GM18861 (cell line): ENCODE results near the gene PRKAG2.

Source experiments
- ATAC-seq: cut with Tn5 transposase; IDR thresholded peaks from one replicate; pipeline ENCODE4 v1.9.1; 2021; ENCODE audit not compliant: unreplicated experiment

Gene PRKAG2

DNA sequence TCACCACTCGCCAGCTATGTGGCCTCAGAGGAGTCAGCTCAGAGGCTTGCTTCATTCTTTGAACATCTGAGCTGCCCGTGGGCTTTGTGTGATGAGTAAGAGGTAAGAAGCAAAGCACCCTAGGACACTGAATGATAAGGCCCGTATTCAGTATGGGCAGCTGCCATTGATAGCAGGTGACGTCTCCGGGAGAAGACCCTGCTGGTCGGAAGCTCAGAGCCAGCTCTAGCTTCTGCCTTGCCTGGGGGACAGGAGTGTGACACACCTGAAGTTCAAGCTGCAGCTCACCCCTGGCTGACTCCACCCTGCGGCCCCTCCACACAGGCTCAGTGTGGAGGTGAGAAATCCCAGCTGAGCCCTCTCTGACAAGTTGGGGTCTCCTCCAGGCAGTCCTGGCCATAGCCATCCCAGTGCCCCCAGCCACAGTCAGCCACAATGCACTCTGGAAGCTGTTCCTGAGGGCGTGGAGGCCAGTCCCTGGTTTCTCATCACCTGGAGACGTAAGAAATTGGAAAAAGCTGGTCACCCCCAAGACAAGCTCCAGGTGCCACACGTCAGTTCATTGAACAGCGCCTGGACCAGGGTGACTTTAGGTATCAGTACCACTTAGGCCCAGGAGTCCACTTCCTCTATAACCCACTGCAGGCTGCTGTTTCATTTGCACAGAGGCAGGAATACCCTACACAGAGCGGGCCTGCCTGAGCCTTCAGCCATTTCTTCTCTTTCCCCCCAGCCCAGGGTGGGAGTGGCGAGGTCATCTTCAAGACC, 192.3 kb downstream of the PRKAG2 start:
- ATAC-seq: no peak

DNA sequence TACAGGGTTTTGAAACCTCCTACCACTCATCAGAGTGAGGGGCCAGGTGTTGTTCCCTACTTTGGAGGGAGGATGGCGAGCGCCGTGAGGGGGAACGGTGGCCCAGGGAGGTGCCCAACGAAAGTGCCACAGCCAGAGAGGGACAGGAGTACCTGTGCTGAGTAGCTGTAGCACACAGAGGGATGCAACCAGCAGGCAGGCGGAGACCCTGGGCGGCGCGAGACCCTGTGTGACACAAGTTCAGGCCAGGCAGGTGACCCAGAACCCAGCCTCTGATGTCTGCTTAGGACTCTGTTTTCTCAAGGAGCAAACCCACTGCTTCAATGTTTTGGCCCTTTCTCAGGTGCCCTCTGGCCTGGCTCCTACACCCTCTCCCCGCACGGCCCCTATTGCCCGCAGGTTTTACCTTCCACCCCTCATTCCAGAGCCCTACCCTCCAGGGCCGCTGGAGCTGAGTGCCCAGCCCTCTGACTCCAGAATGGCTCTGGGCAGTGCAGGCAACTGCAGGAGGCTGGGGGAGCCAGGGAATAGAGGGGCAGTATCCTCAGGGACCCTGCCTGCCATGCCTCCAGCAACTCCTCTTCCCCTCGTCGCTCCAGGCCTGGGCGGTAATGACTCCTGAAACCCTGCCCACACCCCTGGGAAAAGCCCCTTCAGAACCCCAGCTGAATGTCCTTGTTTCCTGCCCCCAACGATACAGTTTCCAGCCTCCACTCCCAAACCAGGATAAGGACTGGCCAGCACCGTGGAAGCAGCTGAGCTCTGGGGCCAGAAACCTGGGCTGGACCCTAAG, 193.1 kb downstream of the PRKAG2 start:
- no peak for ATAC-seq

DNA sequence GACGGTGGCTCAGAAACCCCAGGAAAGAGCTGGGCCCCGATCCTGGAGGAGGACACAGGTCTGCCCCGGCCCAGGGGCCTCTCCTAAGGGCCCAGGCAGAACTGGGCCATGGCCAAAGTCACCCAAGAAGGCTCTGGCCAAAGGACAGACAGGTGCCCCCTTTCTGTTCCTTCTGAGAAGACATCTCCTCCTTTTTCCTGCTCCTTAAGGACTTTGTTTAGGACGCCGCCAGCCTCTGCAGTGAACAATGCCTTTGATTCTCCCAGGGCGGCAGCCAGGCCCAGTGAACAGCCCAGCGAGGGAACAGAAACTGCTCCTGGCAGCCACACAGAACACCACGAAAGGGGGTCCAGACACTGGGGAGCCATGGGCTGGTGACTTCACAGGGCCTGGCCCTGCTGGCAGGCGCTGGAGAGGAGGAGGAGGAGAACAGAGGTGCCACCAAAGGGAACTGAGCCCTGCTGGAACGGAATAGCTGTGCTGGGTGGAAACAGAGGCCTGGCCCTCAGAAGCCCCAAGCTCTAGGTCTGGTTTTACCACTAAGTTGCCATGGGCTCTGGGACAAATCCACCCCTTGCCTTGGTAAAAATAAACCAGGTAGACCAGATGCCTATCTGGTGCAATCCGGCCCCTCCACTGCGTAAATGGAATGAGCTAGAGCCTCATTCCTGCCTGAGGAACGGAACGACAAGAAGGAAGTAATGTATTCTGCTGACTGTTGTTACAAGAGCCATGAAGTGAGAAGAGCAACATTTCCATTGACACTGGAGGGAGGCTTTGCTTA, 193.9 kb downstream of the PRKAG2 start:
- ATAC-seq: no peak

DNA sequence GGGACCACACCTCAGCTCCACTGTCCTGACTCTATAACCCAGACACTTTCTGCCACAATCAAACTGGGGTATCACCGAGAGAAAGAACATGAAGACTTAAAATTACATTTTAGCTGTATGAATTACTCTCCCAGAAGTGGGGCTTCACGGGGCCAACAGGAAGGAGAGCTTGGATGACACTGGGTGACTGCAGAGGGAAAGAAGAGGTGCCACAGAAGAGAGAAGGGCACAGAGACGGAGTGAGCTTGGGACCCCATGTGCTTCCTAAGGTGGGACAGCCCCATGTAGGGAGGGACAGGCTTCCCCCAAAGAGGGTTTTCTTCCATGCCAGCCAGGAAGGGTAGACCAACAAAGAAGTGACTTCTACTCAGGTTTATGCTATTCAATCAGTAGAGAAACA, 195.2 kb downstream of the PRKAG2 start:
- ATAC-seq: no peak

DNA sequence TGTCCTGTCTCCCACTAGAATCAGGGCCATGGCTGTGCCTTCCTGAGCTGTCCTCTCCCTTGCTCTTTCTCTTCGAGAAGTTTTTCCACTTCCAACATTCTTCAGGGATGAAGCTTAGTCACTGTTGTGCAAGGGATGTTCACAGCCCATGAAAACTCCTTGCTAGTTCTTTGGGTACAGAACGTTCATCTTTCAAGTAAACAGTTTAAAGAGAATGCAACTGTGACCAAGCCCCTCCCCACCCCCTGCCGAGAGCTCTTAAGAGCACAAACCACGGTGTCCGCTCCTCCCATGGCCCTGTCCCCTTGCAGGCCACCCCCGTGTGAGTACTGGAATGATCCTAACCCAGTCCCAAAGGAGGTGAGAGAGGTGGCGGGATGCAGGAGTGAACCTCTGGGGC, 196.1 kb downstream of the PRKAG2 start:
- ATAC-seq: no peak

DNA sequence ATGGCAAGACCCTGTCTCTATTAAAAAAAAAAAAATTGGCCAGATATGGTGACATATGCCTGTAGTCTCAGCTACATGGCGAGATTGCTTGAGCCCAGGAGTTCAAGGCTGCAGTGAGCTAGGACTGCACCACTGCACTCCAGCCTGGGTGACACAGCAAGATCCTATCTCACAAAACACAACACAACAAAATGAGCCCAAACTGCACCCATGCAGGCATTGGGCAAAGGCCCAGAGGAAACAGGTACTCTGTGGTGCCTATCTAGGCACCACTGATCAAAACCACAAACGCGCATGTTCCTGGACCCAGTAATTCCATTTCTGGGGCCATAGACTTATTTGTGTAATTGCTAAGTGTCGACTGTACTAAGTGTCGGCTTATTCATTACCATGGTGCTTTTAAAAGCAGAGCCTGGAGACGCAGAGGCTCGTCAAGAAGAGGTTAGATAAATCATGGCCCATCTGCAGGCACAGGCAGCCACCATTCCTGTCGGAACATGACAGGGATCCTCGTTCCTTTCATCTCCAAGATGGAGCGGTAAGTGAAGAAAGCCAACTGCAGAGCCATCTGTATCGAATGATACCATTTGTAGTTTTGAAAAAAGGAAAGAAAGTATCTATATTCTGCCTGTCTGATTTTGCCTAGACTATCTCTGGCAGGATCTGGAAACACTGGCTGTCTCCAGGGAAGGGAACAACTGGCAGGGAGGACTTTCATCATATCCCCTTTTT, 196.9 kb downstream of the PRKAG2 start:
- ATAC-seq: no peak

DNA sequence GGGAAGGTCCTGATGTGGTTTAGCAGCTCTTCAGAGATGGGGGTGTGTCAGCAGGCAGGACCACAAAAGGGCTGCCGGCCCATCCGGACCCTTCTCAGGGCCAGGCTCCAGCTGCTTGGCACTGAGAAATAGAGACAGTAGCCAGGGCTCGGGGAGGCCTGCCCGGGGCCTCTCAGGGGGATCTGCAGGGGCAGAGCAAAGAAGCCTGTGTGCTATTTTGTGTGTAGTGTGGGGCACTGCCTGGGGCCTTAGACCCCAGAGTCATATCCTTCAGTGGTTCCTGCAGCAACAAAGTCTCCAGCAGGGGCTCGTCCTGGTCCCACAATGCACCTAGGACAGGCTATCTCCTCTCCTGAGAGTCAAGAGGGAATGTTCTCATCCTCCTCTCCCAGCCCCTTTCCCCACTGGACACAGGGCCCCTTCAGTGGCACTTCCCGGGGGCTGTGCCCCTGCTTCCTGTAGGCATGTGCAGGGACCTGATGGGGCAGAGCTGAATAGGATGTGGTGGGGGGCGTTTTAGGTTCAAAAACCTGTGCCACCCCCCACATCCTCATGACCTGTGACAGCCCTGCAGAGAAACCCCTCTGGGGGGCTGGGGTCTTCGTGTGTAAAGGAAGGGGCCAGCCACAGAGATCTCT, 197.7 kb downstream of the PRKAG2 start:
- ATAC-seq: no peak

DNA sequence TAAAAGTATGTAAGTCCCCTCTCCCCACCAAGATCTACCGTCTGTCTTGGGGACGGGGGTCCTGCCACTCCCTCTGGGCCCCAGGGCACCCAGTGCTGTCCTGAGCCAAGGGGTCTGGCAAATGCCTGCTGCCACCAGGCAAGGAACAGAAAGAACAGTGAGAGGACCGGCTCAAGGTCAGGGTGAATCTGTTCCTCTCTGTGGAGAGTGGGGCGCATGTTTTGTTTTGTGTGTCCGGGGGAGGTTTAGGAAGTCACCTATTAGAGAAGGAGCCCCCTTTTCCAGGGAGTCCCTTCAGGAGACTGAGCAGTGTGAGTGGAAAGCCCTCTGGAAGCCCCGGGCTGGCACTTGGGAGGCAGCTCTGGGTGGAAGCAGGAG, 198.7 kb downstream of the PRKAG2 start:
- no peak for ATAC-seq

DNA sequence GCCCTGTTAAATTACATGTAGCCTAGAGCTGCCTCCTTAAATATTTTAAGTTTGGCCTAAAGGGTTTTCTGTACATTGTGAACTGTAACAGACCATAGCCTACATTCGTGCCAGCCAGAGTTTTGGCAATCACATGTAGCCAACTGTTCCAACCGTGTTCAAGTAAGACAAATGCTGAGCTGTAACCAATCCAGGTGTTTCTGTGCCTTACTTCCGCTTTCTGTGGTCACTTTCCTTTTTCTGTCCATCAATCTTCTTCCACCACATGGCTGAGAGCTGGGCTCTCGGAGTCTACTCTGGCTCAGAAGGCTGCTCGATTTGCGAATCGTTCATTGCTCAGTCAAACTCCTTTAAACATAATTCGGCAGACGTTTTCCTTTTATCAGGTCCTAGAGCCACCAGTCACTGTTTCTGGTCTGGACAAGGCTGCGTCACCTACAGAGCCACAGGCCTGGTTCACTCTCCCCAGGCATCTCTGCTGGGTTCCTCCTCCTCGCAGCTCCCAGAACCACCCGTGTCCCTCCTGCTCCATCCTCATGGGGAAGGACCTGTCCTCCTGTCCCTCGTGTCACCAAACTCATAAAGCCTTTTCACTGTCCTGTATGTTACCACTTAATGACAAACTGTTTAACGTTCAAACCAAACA, 199.2 kb downstream of the PRKAG2 start:
- no peak for ATAC-seq

DNA sequence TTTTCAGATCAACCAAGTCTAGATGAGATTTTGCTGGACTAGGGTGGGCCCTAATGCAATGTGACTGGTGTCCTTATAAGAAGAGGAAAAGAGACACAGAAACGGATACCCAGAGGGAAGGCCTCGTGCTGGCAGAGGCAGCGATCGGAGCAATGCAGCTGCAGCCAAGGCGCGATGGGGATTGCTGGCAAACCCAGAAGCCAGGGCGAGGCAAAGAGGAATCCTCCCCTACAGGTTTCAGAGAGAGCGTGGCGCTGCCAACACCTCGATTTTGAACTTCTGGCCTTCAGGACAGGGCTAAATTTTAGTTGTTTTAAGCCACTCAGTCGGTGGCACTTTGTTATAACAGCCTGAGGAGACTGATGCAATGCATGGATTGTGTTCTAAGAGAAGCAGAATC, 200.2 kb downstream of the PRKAG2 start:
- ATAC-seq: no peak

DNA sequence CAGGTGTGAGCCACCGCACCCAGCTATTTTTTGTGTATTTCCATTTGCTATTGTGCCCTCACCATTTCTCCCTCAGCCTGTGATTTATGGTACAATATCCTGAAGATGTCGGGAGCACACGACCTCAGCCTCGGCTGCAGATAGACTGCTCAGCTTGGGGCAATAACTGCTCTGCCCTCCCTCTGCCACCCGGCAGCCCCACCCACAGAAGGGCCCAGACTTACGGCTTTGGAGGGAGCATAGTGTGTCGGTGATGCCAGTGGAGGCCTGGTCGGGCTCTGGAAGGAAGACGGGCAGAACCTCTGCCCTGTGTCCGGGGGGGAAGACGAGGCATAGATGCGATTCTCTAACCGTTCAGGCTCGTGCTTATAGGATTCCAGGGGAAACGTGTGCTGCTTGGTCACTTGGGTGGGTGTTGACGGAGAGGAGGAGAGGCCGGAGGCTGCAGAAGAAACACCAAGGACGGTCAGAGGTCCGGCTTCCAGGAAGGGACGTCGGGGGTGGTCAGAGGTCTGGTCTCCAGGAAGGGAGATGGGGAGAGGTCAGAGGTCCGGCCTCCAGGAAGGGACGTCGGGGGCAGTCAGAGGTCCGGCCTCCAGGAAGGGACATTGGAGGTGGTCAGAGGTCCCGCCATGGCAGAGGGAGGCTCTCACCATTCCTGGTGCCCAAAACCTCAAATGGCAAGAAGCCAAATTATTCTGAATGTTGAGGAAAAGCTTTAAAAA, 201.6 kb downstream of the PRKAG2 start:
- no peak for ATAC-seq

DNA sequence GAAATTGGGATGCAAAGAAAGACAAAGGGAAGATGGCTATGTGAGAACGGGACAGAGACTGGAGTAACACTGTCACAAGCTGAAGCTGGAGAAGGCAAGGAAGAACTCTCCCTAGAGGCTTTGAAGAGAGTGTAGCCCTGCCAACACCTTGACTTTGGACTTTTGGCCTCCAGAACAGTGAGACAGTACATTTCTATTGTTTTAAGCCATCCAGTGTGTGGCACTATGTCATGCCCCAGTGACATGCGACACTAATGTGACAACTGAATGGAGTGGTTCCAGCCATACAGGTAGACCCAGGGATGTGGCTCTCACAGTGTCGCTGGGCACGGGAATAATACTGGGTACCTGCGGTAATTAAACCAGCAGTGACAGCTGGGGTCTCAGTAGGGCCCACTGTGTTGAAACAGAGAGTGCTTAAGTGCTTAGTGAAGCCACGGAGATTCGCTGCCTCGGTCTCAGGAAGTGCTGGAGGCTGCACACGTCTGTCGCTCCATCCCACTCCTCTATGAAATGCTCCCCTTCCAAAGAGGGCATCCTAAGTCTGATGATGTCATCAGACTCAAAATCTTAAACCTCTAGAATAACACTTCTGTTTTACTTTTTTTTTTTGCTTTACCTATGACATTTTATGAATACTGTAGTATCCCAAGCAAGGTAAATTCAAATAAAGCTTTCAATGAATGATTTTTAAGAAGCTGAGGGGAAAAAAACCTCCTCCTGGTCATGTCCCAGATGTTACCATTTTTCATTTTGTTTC, 202.6 kb downstream of the PRKAG2 start:
- ATAC-seq: no peak

DNA sequence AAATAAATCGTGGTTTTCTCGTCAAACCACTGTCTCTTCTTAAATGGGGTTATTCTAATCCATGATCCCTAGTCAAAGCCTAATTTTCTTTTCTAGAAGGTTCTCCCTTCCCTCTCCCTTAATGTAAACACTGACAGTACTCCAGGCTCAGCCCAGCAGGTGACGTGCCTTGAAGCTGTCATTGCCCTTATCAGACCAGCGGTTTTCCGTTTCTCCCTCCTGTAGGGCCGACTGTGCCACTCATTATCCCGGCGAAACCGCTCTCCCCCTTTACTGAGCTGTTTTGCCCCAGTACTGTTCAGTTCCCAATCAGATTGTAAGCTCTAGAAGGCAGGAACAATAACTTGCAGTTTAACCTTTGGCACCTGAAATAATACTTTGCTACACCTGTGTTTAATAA, 203.7 kb downstream of the PRKAG2 start:
- ATAC-seq: no peak

DNA sequence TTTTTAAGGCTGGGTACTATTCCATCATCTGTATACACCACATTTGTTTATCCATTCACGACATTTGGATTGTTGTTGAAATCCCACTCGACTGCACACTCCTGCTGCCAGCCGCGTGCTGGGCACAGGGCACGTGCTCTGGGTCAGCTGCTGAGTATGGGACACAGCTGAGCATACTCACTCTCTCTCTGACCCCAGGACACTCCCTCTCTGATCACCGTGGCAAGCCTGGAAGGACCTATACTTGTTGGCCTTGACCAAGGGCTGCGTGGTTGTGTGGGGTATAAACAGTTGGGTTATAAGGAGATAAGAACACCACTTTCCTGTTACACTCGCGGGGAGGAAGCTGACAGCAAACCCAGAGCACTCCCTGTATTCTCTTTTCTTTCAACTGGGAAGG, 204.2 kb downstream of the PRKAG2 start:
- no peak for ATAC-seq

DNA sequence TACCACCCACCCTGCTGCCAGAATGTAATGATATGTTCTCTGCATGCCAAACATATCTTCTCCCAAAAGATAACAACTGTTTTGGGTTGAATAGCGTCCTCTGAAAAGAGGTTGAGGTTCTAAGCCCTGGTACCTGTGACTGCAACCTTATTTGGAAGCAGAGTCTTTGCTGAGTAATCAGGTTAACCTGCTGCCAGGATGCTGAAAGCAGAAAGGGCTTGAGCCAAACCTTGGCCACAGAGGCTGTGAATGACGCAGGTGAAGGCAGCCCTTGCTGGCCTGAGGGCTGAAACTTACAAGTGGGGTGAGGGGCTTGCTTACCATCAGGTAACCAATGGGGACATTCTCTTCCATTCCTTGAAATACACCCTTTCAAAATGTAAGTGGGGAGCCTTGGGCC, 205.4 kb downstream of the PRKAG2 start:
- ATAC-seq: no peak

DNA sequence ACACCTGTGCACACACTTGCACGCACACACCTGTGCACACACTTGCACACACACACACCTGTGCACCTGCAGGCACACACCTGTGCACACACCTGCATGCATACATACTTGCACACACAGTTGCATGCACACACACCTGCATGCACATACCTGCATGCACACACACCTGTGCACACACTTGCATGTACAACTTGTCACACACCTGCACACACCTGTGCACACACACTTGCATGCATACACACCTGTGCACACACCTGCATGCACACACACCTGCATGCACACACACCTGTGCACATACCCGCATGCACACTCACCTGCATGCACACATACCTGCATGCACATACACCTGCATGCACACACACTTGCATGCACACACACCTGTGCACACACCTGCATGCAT, 207.2 kb downstream of the PRKAG2 start:
- no peak for ATAC-seq

DNA sequence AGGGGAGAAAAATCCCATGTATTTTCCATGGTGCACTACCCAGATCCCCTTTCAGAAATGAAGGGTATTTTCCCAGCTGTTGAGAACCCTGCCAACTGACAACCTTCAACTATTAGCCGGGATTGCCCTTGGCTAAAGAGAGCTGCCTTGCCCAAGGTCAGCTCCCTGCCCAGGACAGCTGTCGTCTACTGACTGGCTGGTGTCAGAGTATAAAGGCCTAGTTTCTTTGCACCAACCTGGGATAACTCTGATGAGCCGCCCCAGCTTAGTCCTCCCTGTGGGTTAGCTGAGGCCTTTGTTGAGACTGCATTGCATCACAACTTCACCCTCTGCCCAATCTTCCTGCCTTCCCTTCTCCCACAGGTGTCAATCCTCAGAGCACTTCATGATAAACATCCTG, 210.0 kb downstream of the PRKAG2 start:
- ATAC-seq: no peak

DNA sequence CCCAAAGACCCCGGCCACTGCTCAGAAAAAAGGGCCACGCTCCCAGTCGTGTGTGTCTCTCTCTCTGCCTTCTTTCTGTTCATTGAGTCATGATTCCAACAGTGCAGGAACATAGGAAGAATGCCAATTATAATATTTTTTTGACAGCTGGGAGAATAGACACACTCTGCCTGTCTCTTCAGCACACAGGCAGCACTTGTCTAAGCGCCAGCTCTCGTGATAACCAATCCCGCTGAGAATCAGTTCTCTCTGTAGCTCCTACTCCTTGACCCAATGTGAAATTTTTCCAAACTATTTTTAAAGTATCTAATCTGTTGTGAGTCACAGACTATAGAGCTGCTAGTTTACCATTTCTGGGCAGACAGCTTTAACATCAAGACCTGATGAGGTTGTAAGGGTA, 211.5 kb downstream of the PRKAG2 start:
- ATAC-seq: no peak

DNA sequence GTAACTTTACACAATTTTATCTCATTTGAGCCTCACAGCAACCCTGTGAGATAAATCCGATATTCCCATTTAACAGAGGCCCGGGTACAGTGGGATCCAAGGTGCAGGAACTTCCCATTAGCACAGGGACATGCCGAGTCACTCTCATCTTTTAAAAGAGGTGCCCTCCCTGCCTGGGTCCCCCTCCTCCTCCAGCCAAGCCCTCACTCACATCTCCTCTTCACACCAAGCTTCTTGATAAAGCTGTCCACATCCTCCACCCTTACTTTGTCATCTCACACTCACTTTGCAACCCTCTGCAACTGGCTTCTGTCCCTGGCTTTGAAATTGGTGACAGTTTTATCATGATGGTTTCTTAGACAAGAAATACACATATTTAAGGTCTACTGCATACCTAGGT, 212.6 kb downstream of the PRKAG2 start:
- no peak for ATAC-seq
